ENCODE measurements around the gene GNA14. TPM values are rescaled to one million over a fixed set of nuclear protein-coding genes. Genes with fewer than 3 reads are reported as not detected.
"Not testable (repeated sequence)": the region's sequence is repeated elsewhere in the genome, so short reads cannot be mapped to it uniquely, and the experiment has no call there.

GNA14 gene
- total RNA-seq, 1 experiment from 2014 or later, result 0.37 TPM

DNA sequence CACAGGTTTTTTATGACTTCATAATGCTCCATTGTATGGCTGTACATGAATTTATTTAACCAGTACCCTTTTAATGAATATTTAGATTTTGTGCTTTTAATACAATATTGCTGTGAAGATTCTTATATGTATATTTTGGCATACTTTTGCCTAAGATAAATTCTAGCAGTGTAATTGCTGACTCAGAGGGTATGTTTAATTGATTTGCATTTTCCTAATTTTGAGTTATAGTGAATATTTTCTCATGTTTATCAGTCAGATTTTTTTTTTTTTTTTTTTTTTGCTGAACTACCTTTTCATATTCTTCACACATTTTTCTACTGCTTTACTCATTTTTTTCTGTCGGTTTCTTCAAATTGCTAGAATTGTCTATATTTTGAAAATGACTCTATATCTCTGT, 248.2 kb downstream of the GNA14 start:
- Histone ChIP-seq H3K27ac (ENCODE audit: insufficient read length, low read depth, low read length) (no peak overlapping the region), H3K56ac (ENCODE audit: insufficient read length, low read depth, low read length) (no peak overlapping the region), H4K20me1 (ENCODE audit: control insufficient read depth, insufficient read depth, insufficient read length) (no peaks in the 10 kb centered on the region), H3K9ac (ENCODE audit: extremely low read depth, insufficient read length, low read length) (no peak overlapping the region), H3K27me3 (ENCODE audit: insufficient read depth, low read length) (no peaks in the 10 kb centered on the region), H3K9me3 (ENCODE audit: control insufficient read depth, low read depth, low read length) (no peaks in the 10 kb centered on the region), H3K4me2 (ENCODE audit: insufficient read depth, insufficient read length, low read length) (no peak overlapping the region), H2AK5ac (ENCODE audit: insufficient read length, low read length) (no peak overlapping the region), H2BK5ac (ENCODE audit: insufficient read length, low read length) (no peak overlapping the region), H2BK15ac (ENCODE audit: low read depth, low read length) (no peak overlapping the region), H4K5ac (ENCODE audit: insufficient read length, low read depth, low read length) (no peak overlapping the region), H3K4ac (ENCODE audit: low read depth, low read length) (no peak overlapping the region), H3K23me2 (ENCODE audit: insufficient read length, low read depth, low read length, poor library complexity, severe bottlenecking) (no peaks in the 10 kb centered on the region), H2BK120ac (ENCODE audit: low read depth, low read length, poor library complexity, severe bottlenecking) (no peak overlapping the region), H4K91ac (ENCODE audit: insufficient read length, low read depth, low read length) (no peak overlapping the region), H4K8ac (replicated peaks; ENCODE audit: insufficient read length, low read depth, low read length) (no peak overlapping the region), H3K79me1 (ENCODE audit: insufficient read depth, low read depth, low read length, poor library complexity, severe bottlenecking) (no peaks in the 10 kb centered on the region), H3K14ac (ENCODE audit: insufficient read depth, low read length) (no peak overlapping the region), H3K79me2 (ENCODE audit: insufficient read depth, low read length) (no peaks in the 10 kb centered on the region), H3T11ph (ENCODE audit: low read length) (no peak overlapping the region), H3K18ac (ENCODE audit: insufficient read length, low read depth, low read length) (no peak overlapping the region), H2BK20ac (ENCODE audit: low read depth, low read length, poor library complexity, severe bottlenecking) (no peak overlapping the region), H2AFZ (ENCODE audit: low read length) (no peak overlapping the region), H3K23ac (ENCODE audit: insufficient read length, low read depth, low read length) (no peak overlapping the region), H3K4me1 (ENCODE audit: insufficient read depth, low read length) (no peaks in the 10 kb centered on the region), H2BK12ac (ENCODE audit: insufficient read length, low read depth, low read length) (no peak overlapping the region)
- Mint-ChIP-seq H3K36me3 (ENCODE audit: insufficient read depth in 1 of 3, low read depth in 3 of 3) (peaks cover 0 to 4% (median 0%) of the 10 kb centered on the region in 3 experiments; a peak in 2 of 7 replicates), H3K4me1 (no peaks in the 10 kb centered on the region), H3K27me3 (ENCODE audit: low read depth) (no peaks in the 10 kb centered on the region), H3K9me3 (peaks cover 0 to 3% of the 10 kb centered on the region in 2 experiments; a peak in 1 of 5 replicates), H3K27ac (no peak overlapping the region), H3K4me3 (no peak overlapping the region)
- no CpG with 5 or more reads among the region's 1 CpG for WGBS (ENCODE audit: extremely low coverage, insufficient read length, low lambda C conversion rate)
- DNase-seq, result no peak
- no peak for TF ChIP-seq CTCF (conservative IDR thresholded peaks at IDR 0.05)

DNA sequence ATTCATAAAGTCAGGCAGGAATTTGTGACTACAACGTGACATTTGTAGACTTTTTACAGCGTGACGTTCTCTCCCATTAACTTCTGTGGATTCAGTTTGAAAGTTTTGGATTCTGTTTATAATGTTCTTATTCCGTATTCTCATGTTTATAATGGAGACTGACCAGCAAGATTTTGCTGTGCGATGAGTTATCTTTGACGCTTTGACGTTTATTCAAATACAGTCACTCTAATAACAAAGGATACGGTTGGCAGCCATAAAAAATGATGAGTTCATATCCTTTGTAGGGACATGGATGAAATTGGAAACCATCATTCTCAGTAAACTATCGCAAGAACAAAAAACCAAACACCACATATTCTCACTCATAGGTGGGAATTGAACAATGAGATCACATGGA, 249.5 kb downstream of the GNA14 start:
- H3K4me2 ChIP-seq (ENCODE audit: insufficient read depth, insufficient read length, low read length); H2BK120ac ChIP-seq (ENCODE audit: low read depth, low read length, poor library complexity, severe bottlenecking); H2AFZ ChIP-seq (ENCODE audit: low read length); H3K23ac ChIP-seq (ENCODE audit: insufficient read length, low read depth, low read length); H3K18ac ChIP-seq (ENCODE audit: insufficient read length, low read depth, low read length); H4K91ac ChIP-seq (ENCODE audit: insufficient read length, low read depth, low read length); H3K79me2 ChIP-seq (ENCODE audit: insufficient read depth, low read length); H3K79me1 ChIP-seq (ENCODE audit: insufficient read depth, low read depth, low read length, poor library complexity, severe bottlenecking); H2BK5ac ChIP-seq (ENCODE audit: insufficient read length, low read length); H2BK20ac ChIP-seq (ENCODE audit: low read depth, low read length, poor library complexity, severe bottlenecking); H3K27ac ChIP-seq (ENCODE audit: insufficient read length, low read depth, low read length); H4K5ac ChIP-seq (ENCODE audit: insufficient read length, low read depth, low read length); H2BK12ac ChIP-seq (ENCODE audit: insufficient read length, low read depth, low read length); H3K14ac ChIP-seq (ENCODE audit: insufficient read depth, low read length); H2BK15ac ChIP-seq (ENCODE audit: low read depth, low read length); H4K20me1 ChIP-seq (ENCODE audit: control insufficient read depth, insufficient read depth, insufficient read length); H3K9me3 ChIP-seq (ENCODE audit: control insufficient read depth, low read depth, low read length); H3K9ac ChIP-seq (ENCODE audit: extremely low read depth, insufficient read length, low read length); H3K9me3 Mint-ChIP-seq; H3K4ac ChIP-seq (ENCODE audit: low read depth, low read length); H3K4me1 Mint-ChIP-seq; H3T11ph ChIP-seq (ENCODE audit: low read length); H3K27me3 Mint-ChIP-seq (ENCODE audit: low read depth); H3K56ac ChIP-seq (ENCODE audit: insufficient read length, low read depth, low read length); H2AK5ac ChIP-seq (ENCODE audit: insufficient read length, low read length); H3K4me3 Mint-ChIP-seq; H4K8ac ChIP-seq (replicated peaks; ENCODE audit: insufficient read length, low read depth, low read length); H3K36me3 Mint-ChIP-seq (ENCODE audit: insufficient read depth in 1 of 3, low read depth in 3 of 3); H3K4me1 ChIP-seq (ENCODE audit: insufficient read depth, low read length); DNase-seq; H3K27ac Mint-ChIP-seq; H3K23me2 ChIP-seq (ENCODE audit: insufficient read length, low read depth, low read length, poor library complexity, severe bottlenecking); H3K27me3 ChIP-seq (ENCODE audit: insufficient read depth, low read length): not testable (repeated sequence)
- WGBS (ENCODE audit: extremely low coverage, insufficient read length, low lambda C conversion rate), result no CpG with 5 or more reads among the region's 9 CpGs
